Measurements from ENCODE around the gene HSPA12A.

HSPA12A gene

DNA sequence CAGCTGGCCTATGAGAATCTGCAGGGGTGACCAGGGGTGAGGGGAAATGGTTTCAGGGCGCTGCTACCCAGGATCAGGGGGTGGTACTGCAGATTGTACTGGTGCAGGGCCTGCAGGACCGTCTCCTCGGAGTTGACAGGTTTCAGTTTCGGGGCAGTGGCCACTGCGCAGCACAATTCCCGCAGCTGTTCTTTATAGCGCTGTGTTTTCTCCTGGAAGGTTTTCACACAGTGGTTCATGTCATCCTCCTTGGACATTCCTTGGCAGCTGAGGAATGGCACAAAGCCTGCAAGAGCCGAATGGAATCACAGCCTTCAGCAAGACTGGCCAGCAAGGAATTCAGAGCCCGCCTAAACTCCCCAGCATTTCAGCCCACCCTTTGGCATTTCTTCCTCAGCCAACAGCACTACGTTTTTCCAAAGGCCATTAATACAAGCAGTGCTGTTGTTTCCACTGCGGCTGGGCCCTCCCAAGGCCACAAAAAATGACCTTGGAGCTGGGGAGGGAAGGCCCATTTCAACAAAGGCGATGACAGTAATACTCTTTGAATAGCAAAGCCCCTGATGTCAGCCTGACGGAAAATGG lies 76.7 kb downstream of the HSPA12A start:
- no peaks in the 10 kb centered on the region for H3K9me3 ChIP-seq (ENCODE audit: control insufficient read depth, insufficient read depth, low read depth, low read length)
- TF ChIP-seq GFI1B (tag by site-specific recombination; IDR thresholded peaks at IDR 0.05), result no peak
- no peak for TF ChIP-seq ZNF274 (IDR thresholded peaks at IDR 0.05; ENCODE audit: low read length)
- no peak for TF ChIP-seq ZNF274 (tag by site-specific recombination; IDR thresholded peaks at IDR 0.05; ENCODE audit: borderline replicate concordance)
- TF ChIP-seq, protein P1, sequence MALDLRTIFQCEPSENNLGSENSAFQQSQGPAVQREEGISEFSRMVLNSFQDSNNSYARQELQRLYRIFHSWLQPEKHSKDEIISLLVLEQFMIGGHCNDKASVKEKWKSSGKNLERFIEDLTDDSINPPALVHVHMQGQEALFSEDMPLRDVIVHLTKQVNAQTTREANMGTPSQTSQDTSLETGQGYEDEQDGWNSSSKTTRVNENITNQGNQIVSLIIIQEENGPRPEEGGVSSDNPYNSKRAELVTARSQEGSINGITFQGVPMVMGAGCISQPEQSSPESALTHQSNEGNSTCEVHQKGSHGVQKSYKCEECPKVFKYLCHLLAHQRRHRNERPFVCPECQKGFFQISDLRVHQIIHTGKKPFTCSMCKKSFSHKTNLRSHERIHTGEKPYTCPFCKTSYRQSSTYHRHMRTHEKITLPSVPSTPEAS (tag by site-specific recombination; IDR thresholded peaks at IDR 0.05), result no peak
- TF ChIP-seq ZNF626 (tag by site-specific recombination; IDR thresholded peaks at IDR 0.05), result no peak
- no peak for TF ChIP-seq ZNF768 (tag by site-specific recombination; IDR thresholded peaks at IDR 0.05)
- no peak for TF ChIP-seq ZNF202 (tag by site-specific recombination; IDR thresholded peaks at IDR 0.05; ENCODE audit: borderline replicate concordance)
- no peak for TF ChIP-seq ZBTB8A (tag by site-specific recombination; IDR thresholded peaks at IDR 0.05)
- TF ChIP-seq ZNF76 (tag by site-specific recombination; IDR thresholded peaks at IDR 0.05; ENCODE audit: borderline replicate concordance, low read depth), result no peak
- TF ChIP-seq, protein P2, sequence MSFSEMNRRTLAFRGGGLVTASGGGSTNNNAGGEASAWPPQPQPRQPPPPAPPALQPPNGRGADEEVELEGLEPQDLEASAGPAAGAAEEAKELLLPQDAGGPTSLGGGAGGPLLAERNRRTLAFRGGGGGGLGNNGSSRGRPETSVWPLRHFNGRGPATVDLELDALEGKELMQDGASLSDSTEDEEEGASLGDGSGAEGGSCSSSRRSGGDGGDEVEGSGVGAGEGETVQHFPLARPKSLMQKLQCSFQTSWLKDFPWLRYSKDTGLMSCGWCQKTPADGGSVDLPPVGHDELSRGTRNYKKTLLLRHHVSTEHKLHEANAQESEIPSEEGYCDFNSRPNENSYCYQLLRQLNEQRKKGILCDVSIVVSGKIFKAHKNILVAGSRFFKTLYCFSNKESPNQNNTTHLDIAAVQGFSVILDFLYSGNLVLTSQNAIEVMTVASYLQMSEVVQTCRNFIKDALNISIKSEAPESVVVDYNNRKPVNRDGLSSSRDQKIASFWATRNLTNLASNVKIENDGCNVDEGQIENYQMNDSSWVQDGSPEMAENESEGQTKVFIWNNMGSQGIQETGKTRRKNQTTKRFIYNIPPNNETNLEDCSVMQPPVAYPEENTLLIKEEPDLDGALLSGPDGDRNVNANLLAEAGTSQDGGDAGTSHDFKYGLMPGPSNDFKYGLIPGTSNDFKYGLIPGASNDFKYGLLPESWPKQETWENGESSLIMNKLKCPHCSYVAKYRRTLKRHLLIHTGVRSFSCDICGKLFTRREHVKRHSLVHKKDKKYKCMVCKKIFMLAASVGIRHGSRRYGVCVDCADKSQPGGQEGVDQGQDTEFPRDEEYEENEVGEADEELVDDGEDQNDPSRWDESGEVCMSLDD (tag by site-specific recombination; IDR thresholded peaks at IDR 0.05), result no peak
- no peak for TF ChIP-seq ZNF561 (tag by site-specific recombination; IDR thresholded peaks at IDR 0.05; ENCODE audit: borderline replicate concordance)
- TF ChIP-seq BCL11B (tag by site-specific recombination; IDR thresholded peaks at IDR 0.05; ENCODE audit: low read depth), result no peak
- no peak for TF ChIP-seq ZBTB1 (tag by site-specific recombination; IDR thresholded peaks at IDR 0.05)
- TF ChIP-seq ZNF175 (tag by site-specific recombination; IDR thresholded peaks at IDR 0.05), result no peak
- TF ChIP-seq, protein P3, sequence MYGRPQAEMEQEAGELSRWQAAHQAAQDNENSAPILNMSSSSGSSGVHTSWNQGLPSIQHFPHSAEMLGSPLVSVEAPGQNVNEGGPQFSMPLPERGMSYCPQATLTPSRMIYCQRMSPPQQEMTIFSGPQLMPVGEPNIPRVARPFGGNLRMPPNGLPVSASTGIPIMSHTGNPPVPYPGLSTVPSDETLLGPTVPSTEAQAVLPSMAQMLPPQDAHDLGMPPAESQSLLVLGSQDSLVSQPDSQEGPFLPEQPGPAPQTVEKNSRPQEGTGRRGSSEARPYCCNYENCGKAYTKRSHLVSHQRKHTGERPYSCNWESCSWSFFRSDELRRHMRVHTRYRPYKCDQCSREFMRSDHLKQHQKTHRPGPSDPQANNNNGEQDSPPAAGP (tag by site-specific recombination; IDR thresholded peaks at IDR 0.05), result no peak
- TF ChIP-seq, protein P4, sequence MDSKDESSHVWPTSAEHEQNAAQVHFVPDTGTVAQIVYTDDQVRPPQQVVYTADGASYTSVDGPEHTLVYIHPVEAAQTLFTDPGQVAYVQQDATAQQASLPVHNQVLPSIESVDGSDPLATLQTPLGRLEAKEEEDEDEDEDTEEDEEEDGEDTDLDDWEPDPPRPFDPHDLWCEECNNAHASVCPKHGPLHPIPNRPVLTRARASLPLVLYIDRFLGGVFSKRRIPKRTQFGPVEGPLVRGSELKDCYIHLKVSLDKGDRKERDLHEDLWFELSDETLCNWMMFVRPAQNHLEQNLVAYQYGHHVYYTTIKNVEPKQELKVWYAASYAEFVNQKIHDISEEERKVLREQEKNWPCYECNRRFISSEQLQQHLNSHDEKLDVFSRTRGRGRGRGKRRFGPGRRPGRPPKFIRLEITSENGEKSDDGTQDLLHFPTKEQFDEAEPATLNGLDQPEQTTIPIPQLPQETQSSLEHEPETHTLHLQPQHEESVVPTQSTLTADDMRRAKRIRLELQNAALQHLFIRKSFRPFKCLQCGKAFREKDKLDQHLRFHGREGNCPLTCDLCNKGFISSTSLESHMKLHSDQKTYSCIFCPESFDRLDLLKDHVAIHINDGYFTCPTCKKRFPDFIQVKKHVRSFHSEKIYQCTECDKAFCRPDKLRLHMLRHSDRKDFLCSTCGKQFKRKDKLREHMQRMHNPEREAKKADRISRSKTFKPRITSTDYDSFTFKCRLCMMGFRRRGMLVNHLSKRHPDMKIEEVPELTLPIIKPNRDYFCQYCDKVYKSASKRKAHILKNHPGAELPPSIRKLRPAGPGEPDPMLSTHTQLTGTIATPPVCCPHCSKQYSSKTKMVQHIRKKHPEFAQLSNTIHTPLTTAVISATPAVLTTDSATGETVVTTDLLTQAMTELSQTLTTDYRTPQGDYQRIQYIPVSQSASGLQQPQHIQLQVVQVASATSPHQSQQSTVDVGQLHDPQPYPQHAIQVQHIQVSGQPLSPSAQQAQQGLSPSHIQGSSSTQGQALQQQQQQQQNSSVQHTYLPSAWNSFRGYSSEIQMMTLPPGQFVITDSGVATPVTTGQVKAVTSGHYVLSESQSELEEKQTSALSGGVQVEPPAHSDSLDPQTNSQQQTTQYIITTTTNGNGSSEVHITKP (tag by site-specific recombination; IDR thresholded peaks at IDR 0.05), result no peak
- no peak overlapping the region for H3K27ac ChIP-seq (ENCODE audit: extremely low read depth, low read depth, low read length)
- ChIA-PET POLR2A (no interaction called here), CTCF (interaction anchor here (0.5 to 1.4 kb wide), 2 partner anchors 10 to 989 kb away, joined by 3 to 4 read pairs; no protein-coding TSS in a partner anchor)
- no peak overlapping the region for H3K4me3 ChIP-seq (ENCODE audit: low read depth, low read length)
- no peaks in the 10 kb centered on the region for H3K4me1 ChIP-seq (ENCODE audit: control insufficient read depth, insufficient read depth, low read length)
- peaks cover 0 to 39% of the 10 kb centered on the region in 2 experiments; a peak in 1 of 3 replicates for H3K36me3 ChIP-seq (ENCODE audit: control insufficient read depth in 2 of 2, insufficient read depth in 1 of 2, low read length in 2 of 2)

DNA sequence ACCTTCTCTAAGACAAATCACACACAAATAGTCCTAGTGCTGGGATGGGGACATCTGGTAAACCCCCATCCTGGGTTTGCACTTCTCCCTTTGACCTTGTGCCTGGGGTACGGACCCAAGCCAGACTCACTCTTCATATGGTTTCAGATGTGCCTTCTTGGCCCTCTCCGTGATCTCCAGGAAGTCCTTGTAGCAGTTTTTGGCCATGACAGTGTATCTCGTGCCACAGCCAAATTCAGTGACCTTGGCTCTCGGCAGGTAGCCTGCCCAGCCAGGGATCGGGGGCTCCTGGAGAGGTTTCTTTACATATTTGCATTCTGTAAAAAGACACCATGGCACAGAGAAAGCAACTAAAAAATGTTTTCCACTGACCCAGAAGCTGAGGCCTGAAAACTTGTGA lies 77.7 kb downstream of the HSPA12A start:
- H3K4me3 ChIP-seq (ENCODE audit: low read depth, low read length), result no peak overlapping the region
- ChIA-PET POLR2A (no interaction called here), CTCF (no interaction called here)
- peaks cover 0 to 39% of the 10 kb centered on the region in 2 experiments; a peak in 1 of 3 replicates for H3K36me3 ChIP-seq (ENCODE audit: control insufficient read depth in 2 of 2, insufficient read depth in 1 of 2, low read length in 2 of 2)
- no peaks in the 10 kb centered on the region for H3K9me3 ChIP-seq (ENCODE audit: control insufficient read depth, insufficient read depth, low read depth, low read length)
- no peak overlapping the region for H3K27ac ChIP-seq (ENCODE audit: extremely low read depth, low read depth, low read length)
- no peaks in the 10 kb centered on the region for H3K4me1 ChIP-seq (ENCODE audit: control insufficient read depth, insufficient read depth, low read length)
- TF ChIP-seq, protein P5, sequence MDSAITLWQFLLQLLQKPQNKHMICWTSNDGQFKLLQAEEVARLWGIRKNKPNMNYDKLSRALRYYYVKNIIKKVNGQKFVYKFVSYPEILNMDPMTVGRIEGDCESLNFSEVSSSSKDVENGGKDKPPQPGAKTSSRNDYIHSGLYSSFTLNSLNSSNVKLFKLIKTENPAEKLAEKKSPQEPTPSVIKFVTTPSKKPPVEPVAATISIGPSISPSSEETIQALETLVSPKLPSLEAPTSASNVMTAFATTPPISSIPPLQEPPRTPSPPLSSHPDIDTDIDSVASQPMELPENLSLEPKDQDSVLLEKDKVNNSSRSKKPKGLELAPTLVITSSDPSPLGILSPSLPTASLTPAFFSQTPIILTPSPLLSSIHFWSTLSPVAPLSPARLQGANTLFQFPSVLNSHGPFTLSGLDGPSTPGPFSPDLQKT (IDR thresholded peaks at IDR 0.05; ENCODE audit: borderline replicate concordance, low read depth, low read length), result no peak
- TF ChIP-seq OSR2 (tag by site-specific recombination; IDR thresholded peaks at IDR 0.05) (no peak), ZNF510 (tag by site-specific recombination; IDR thresholded peaks at IDR 0.05; ENCODE audit: insufficient replicate concordance) (no peak), GLI4 (tag by site-specific recombination; IDR thresholded peaks at IDR 0.05) (no peak)
- TF ChIP-seq, protein P6, sequence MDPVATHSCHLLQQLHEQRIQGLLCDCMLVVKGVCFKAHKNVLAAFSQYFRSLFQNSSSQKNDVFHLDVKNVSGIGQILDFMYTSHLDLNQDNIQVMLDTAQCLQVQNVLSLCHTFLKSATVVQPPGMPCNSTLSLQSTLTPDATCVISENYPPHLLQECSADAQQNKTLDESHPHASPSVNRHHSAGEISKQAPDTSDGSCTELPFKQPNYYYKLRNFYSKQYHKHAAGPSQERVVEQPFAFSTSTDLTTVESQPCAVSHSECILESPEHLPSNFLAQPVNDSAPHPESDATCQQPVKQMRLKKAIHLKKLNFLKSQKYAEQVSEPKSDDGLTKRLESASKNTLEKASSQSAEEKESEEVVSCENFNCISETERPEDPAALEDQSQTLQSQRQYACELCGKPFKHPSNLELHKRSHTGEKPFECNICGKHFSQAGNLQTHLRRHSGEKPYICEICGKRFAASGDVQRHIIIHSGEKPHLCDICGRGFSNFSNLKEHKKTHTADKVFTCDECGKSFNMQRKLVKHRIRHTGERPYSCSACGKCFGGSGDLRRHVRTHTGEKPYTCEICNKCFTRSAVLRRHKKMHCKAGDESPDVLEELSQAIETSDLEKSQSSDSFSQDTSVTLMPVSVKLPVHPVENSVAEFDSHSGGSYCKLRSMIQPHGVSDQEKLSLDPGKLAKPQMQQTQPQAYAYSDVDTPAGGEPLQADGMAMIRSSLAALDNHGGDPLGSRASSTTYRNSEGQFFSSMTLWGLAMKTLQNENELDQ (tag by site-specific recombination; IDR thresholded peaks at IDR 0.05; ENCODE audit: low read depth), result no peak

Measured in HEK293 (cell line).